GM12878 (cell line): ENCODE results near the gene NDUFA5. TPM values are rescaled to one million over a fixed set of nuclear protein-coding genes. Genes with fewer than 3 reads are reported as not detected.

Source experiments
- ATAC-seq: fragments of 200-7000 bp; cut with Tn5 transposase; 3 replicates; pipeline ENCODE4 v1.9.1; 2020; ENCODE audit warnings: mild to moderate bottlenecking, moderate library complexity
- BruUV-seq: library from RNA; stranded (reverse); fragments of 400-500 nt; replicated peaks from 2 replicates; lab custom pipeline; 2021; lab: Mats Ljungman, UMichigan
- CTCF ChIA-PET: fragments of 300-600 bp; sonication (Branson Sonifier 250); formaldehyde crosslinking; extraction: SDS; loops from one replicate; lab custom pipeline; 2021; ENCODE audit warnings: inconsistent platforms; lab: Yijun Ruan, JAX
- POLR2A ChIA-PET: fragments of 350-600 bp; formaldehyde crosslinking; extraction: SDS; loops from one replicate; lab custom pipeline; 2021; ENCODE audit warnings: inconsistent platforms; lab: Charles Lee
- RAD21 ChIA-PET: fragments of 300-600 bp; sonication (Branson Sonifier 250); formaldehyde crosslinking; loops from one replicate; lab custom pipeline; 2023; ENCODE audit warnings: antibody characterized with exemption; ENCODE audit not compliant: unreplicated experiment; lab: Charles Lee
- SMC1A ChIA-PET: fragments of 300-600 bp; sonication (Branson Sonifier 250); formaldehyde crosslinking; loops from one replicate; lab custom pipeline; 2023; ENCODE audit not compliant: unreplicated experiment, uncharacterized antibody; lab: Charles Lee
- DNase-seq: peaks from one replicate; pipeline ENCODE4 v3.0.0-alpha.2; 2011; ENCODE audit warnings: low read depth, low spot score
- FAIRE-seq: peaks from 3 replicates; lab custom pipeline; 2011; peaks lifted over from hg19 to GRCh38; lab: Jason Lieb, UNC
- H2AFZ ChIP-seq: 2 replicates; pipeline ENCODE4 v1.6.0; 2011; ENCODE audit warnings: low read depth, low read length, control low read depth; ENCODE audit not compliant: control insufficient read depth
- H3K27ac ChIP-seq: 2 replicates; pipeline ENCODE4 v1.5.1; 2011; ENCODE audit warnings: control low read depth; ENCODE audit not compliant: control insufficient read depth, insufficient read depth
- H3K27me3 ChIP-seq, 2 experiments: replicated peaks in 1 of 2; 2 replicates each; pipeline versions ENCODE4 v1.6.0 to v1.6.1; 2011; ENCODE audit warnings: low read length in 1 of 2; ENCODE audit not compliant: control insufficient read depth in 2 of 2, insufficient read depth in 2 of 2
- H3K36me3 ChIP-seq, 2 experiments: 2 replicates each; pipeline ENCODE4 v1.5.1; 2011; ENCODE audit warnings: low read length in 1 of 2; ENCODE audit not compliant: control insufficient read depth in 2 of 2, insufficient read depth in 2 of 2
- H3K4me1 ChIP-seq: 2 replicates; pipeline ENCODE4 v1.6.1; 2011; ENCODE audit warnings: mild to moderate bottlenecking, low read length, moderate library complexity, mixed read lengths; ENCODE audit not compliant: control insufficient read depth, insufficient read depth
- H3K4me2 ChIP-seq: 2 replicates; pipeline ENCODE4 v1.6.0; 2011; ENCODE audit warnings: control low read depth; ENCODE audit not compliant: control insufficient read depth, insufficient read depth
- H3K4me3 ChIP-seq: fragments of 200-600 bp; sonication (generic); 2 replicates; pipeline ENCODE4 v1.5.1; 2016
- H3K79me2 ChIP-seq: 2 replicates; pipeline ENCODE4 v1.6.0; 2011; ENCODE audit warnings: low read length; ENCODE audit not compliant: control insufficient read depth, insufficient read depth
- H3K9ac ChIP-seq: 2 replicates; pipeline ENCODE4 v1.8.0; 2011; ENCODE audit warnings: low read length, control low read depth, mixed read lengths; ENCODE audit not compliant: control insufficient read depth, insufficient read depth
- H3K9me3 ChIP-seq: replicated peaks from 3 replicates; pipeline ENCODE4 v1.5.1; 2011; ENCODE audit warnings: mild to moderate bottlenecking, low read length; ENCODE audit not compliant: control insufficient read depth, insufficient read depth
- H4K20me1 ChIP-seq: 2 replicates; pipeline ENCODE4 v1.6.0; 2011; ENCODE audit not compliant: control insufficient read depth, insufficient read depth
- ATF7 ChIP-seq: fragments of 450-650 bp; IDR thresholded peaks from 2 replicates; pipeline ENCODE4 v1.6.1; 2016; ENCODE audit warnings: low read depth, mild to moderate bottlenecking
- BMI1 ChIP-seq: fragments of 450-650 bp; IDR thresholded peaks from 2 replicates; pipeline ENCODE4 v1.6.1; 2016; ENCODE audit warnings: mild to moderate bottlenecking, moderate library complexity, borderline replicate concordance
- BRCA1 ChIP-seq: IDR thresholded peaks from 2 replicates; pipeline ENCODE4 v1.6.1; 2011; ENCODE audit warnings: low read depth, low read length, improper control_type of control experiment
- CHD4 ChIP-seq: fragments of 200-600 bp; sonication (generic); IDR thresholded peaks from 2 replicates; pipeline ENCODE4 v1.6.1; 2016; ENCODE audit warnings: mild to moderate bottlenecking
- CREM ChIP-seq: IDR thresholded peaks from 2 replicates; pipeline ENCODE4 v1.6.1; 2014; ENCODE audit warnings: antibody characterized with exemption, low read depth
- EGR1 ChIP-seq, 2 experiments: IDR thresholded peaks; 1 replicate in 1 of 2; 2 replicates in 1 of 2; pipeline ENCODE4 v1.6.1; 2011 to 2012; ENCODE audit warnings: low read depth in 2 of 2, low read length in 2 of 2, borderline replicate concordance in 1 of 2, mild to moderate bottlenecking in 1 of 2, moderate library complexity in 1 of 2
- EP300 ChIP-seq, 2 experiments: fragments of 150-350 bp in 1 of 2; IDR thresholded peaks; 2 replicates each; pipeline ENCODE4 v1.6.1; 2011 to 2012; ENCODE audit warnings: low read depth in 2 of 2, low read length in 2 of 2, borderline replicate concordance in 1 of 2, improper control_type of control experiment in 1 of 2, inconsistent platforms in 1 of 2; ENCODE audit not compliant: control insufficient read depth in 1 of 2
- FOS ChIP-seq: IDR thresholded peaks from 3 replicates; pipeline ENCODE4 v1.6.1; 2011; ENCODE audit warnings: borderline replicate concordance; ENCODE audit not compliant: insufficient read length; ENCODE audit errors: extremely low read depth
- GABPA ChIP-seq: IDR thresholded peaks from 2 replicates; pipeline ENCODE4 v1.6.1; 2014; ENCODE audit warnings: antibody characterized with exemption, low read depth, mild to moderate bottlenecking, inconsistent platforms
- HDAC6 ChIP-seq: fragments of 200-600 bp; sonication (generic); IDR thresholded peaks from one replicate; pipeline ENCODE4 v1.8.0; 2017; ENCODE audit warnings: antibody characterized with exemption; ENCODE audit not compliant: unreplicated experiment
- IKZF1 ChIP-seq: fragments of 450-650 bp; conservative IDR thresholded peaks from 2 replicates; pipeline ENCODE4 v1.6.1; 2017; ENCODE audit warnings: antibody characterized with exemption, mild to moderate bottlenecking
- IKZF2 ChIP-seq, 2 experiments: fragments of 450-650 bp; IDR thresholded peaks; 2 replicates each; pipeline ENCODE4 v1.6.1; 2017; ENCODE audit warnings: mild to moderate bottlenecking in 2 of 2, moderate library complexity in 2 of 2
- JUND ChIP-seq: IDR thresholded peaks from 2 replicates; pipeline ENCODE4 v1.6.1; 2012; ENCODE audit warnings: low read depth, mild to moderate bottlenecking, low read length, improper control_type of control experiment, moderate library complexity
- MYB ChIP-seq: fragments of 150-350 bp; IDR thresholded peaks from 2 replicates; pipeline ENCODE4 v1.6.1; 2014; ENCODE audit warnings: mild to moderate bottlenecking, low read depth, low read length, borderline replicate concordance
- PAX8 ChIP-seq: fragments of 450-650 bp; IDR thresholded peaks from 2 replicates; pipeline ENCODE4 v1.6.1; 2017; ENCODE audit warnings: mild to moderate bottlenecking, moderate library complexity
- POU2F2 ChIP-seq: IDR thresholded peaks from 3 replicates; pipeline ENCODE4 v1.6.1; 2011; ENCODE audit warnings: low read depth, mild to moderate bottlenecking, low read length, borderline replicate concordance
- SMC3 ChIP-seq: IDR thresholded peaks from 2 replicates; pipeline ENCODE4 v1.6.1; 2011; ENCODE audit warnings: low read length, improper control_type of control experiment, borderline replicate concordance
- TCF7 ChIP-seq: IDR thresholded peaks from 2 replicates; pipeline ENCODE4 v1.6.1; 2014; ENCODE audit warnings: antibody characterized with exemption, borderline replicate concordance
- in situ Hi-C: fragments of 300-500 bp; cut with MboI; formaldehyde crosslinking; loops from 9 replicates; pipeline ENCODE4 v1.14.3; 2018; ENCODE audit warnings: mixed read lengths
- intact Hi-C: fragments of 100-400 bp; cut with micrococcal nuclease; formaldehyde crosslinking; loops from one replicate; pipeline ENCODE4 v1.14.2; 2022; ENCODE audit not compliant: unreplicated experiment
- polyA plus RNA-seq, 11 experiments: library from polyadenylated mRNA; depleted of rRNA in 4 of 11; unstranded in 6 of 11; stranded (reverse) in 5 of 11; fragments of >200 nt; fragmentation: Nextera tagmentation in 4 of 11; fragmentation: Illumina TruSeq in 1 of 11; extraction: Ambion mirVana in 4 of 11; extraction: Trizol in 1 of 11; gene quantifications; 1 replicate in 1 of 11; 2 replicates in 10 of 11; pipeline versions ENCODE4 v1.2.1 to v1.2.3, GENCODE V29; 2011 to 2016; ENCODE audit warnings: inconsistent platforms in 2 of 11, missing spikeins in 2 of 11, low read depth in 1 of 11
- total RNA-seq, 4 experiments: library from RNA; depleted of rRNA in 3 of 4; stranded (reverse); fragments of >200 nt in 3 of 4; fragmentation: Illumina TruSeq in 1 of 4; extraction: Trizol in 1 of 4; gene quantifications; 2 replicates each; pipeline versions ENCODE4 v1.2.1 to v1.2.3, GENCODE V29; 2013 to 2021
- TF ChIP-seq, protein P1 (sequence below): fragments of 450-650 bp; IDR thresholded peaks from 2 replicates; pipeline ENCODE4 v1.6.1; 2016; ENCODE audit warnings: mild to moderate bottlenecking

The NDUFA5 gene
- total and polyA plus RNA-seq, 10 of the 15 experiments (the other 5 are each of a cell fraction or from before 2014, with no cell fraction given): 51.0 to 209 (median 86.9) TPM

DNA sequence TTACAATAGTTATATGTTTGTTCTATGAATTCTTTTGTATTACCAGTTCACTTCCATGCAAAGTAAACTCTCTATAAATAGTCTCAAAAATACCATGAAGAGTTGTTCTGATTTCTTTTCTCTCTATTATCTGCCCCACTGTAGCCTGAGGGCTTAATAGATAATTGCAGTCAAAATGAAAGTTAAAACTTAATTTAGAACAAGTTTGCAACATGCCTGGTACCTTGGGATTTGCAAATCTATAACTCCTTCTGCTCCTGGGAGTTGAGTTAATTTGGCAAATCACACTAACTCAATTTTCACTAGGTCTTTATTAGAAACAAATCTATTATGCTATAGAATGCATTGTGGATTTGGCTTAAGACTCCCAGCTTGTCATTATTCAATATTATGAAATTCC, 21.8 kb upstream of the NDUFA5 start:
- in situ Hi-C loops (no loop called here), intact Hi-C loops (loop anchor here (10.0 kb wide), 1 partner anchor 85 kb away; no protein-coding TSS in a partner anchor)
- no peak overlapping the region for H3K9ac ChIP-seq
- BruUV-seq: no TSS peak
- FAIRE-seq (no peak), ATAC-seq (no peak), DNase-seq (no peak)
- H3K9me3 ChIP-seq: no peaks in the 10 kb centered on the region
- H3K4me2 ChIP-seq: no peak overlapping the region
- no peaks in the 10 kb centered on the region for H3K36me3 ChIP-seq
- H3K27ac ChIP-seq: no peak overlapping the region
- H3K4me1 ChIP-seq: no peaks in the 10 kb centered on the region
- ChIA-PET RAD21 (no interaction called here), CTCF (interaction anchor here (1.6 kb wide), 1 partner anchor 45 kb away, joined by 4 read pairs; no protein-coding TSS in a partner anchor), POLR2A (no interaction called here), SMC1A (no interaction called here)
- H2AFZ ChIP-seq: no peak overlapping the region
- no peaks in the 10 kb centered on the region for H3K79me2 ChIP-seq
- H4K20me1 ChIP-seq: no peaks in the 10 kb centered on the region
- H3K4me3 ChIP-seq: no peak overlapping the region
- TF ChIP-seq IKZF2 (IDR thresholded peaks at IDR 0.05): no peak
- TF ChIP-seq CREM: no peak
- no peak for TF ChIP-seq POU2F2
- no peak for TF ChIP-seq EGR1 (IDR thresholded peaks at IDR 0.05; ENCODE audit: borderline replicate concordance in 1 of 2, low read depth in 2 of 2, low read length in 2 of 2)
- TF ChIP-seq, protein P1, sequence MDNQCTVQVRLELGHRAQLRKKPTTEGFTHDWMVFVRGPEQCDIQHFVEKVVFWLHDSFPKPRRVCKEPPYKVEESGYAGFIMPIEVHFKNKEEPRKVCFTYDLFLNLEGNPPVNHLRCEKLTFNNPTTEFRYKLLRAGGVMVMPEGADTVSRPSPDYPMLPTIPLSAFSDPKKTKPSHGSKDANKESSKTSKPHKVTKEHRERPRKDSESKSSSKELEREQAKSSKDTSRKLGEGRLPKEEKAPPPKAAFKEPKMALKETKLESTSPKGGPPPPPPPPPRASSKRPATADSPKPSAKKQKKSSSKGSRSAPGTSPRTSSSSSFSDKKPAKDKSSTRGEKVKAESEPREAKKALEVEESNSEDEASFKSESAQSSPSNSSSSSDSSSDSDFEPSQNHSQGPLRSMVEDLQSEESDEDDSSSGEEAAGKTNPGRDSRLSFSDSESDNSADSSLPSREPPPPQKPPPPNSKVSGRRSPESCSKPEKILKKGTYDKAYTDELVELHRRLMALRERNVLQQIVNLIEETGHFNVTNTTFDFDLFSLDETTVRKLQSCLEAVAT: no peak
- no peak for TF ChIP-seq BMI1
- no peak for TF ChIP-seq GABPA
- no peak for TF ChIP-seq HDAC6
- no peak for TF ChIP-seq BRCA1
- TF ChIP-seq IKZF1: no peak
- no peak for TF ChIP-seq FOS
- no peak for TF ChIP-seq MYB
- TF ChIP-seq CHD4: no peak
- no peak for TF ChIP-seq JUND
- no peak for TF ChIP-seq TCF7
- TF ChIP-seq PAX8: no peak
- no peak for TF ChIP-seq EP300 (IDR thresholded peaks at IDR 0.05; ENCODE audit: borderline replicate concordance in 1 of 2, control insufficient read depth in 1 of 2, low read depth in 2 of 2, low read length in 2 of 2)
- TF ChIP-seq SMC3: no peak
- no peak for TF ChIP-seq ATF7
- H3K27me3 ChIP-seq: no peaks in the 10 kb centered on the region; a peak in 2 of 4 replicates
